GM12865 (cell line): ENCODE measurements around the gene KBTBD4.

Experiments
- DNase-seq: peaks from one replicate; pipeline ENCODE4 v3.0.0; 2010; ENCODE audit warnings: low read depth
- H3K4me3 ChIP-seq: 2 replicates; pipeline ENCODE4 v1.5.1; 2011; ENCODE audit warnings: mild to moderate bottlenecking, low read depth, low read length, control low read depth
- CTCF ChIP-seq: IDR thresholded peaks from 2 replicates; pipeline ENCODE4 v1.5.1; 2011; ENCODE audit warnings: low read length, control low read depth, low read depth, inconsistent platforms; ENCODE audit not compliant: insufficient read depth; ENCODE audit errors: missing control alignments

KBTBD4 gene

GRCh38 chr11:47571895-47572294 is 6.9 kb downstream of the KBTBD4 start:
- H3K4me3 ChIP-seq = no peak overlapping the region
- no peak for DNase-seq
- no peak for TF ChIP-seq CTCF

GRCh38 chr11:47571357-47571729 is 7.4 kb downstream of the KBTBD4 start:
- no peak for TF ChIP-seq CTCF

GRCh38 chr11:47570651-47571356 is 8.0 kb downstream of the KBTBD4 start:
- DNase-seq = no peak
- no peak overlapping the region for H3K4me3 ChIP-seq
- no peak for TF ChIP-seq CTCF

More at GRCh38 chr11:47571357-47571729, 7.4 kb downstream of the KBTBD4 start:
- no peak overlapping the region for H3K4me3 ChIP-seq
- DNase-seq = no peak

- no peak overlapping the region for H3K4me3 ChIP-seq
- no peak for TF ChIP-seq CTCF
- DNase-seq = no peak
These were observed 9.1 kb downstream of the KBTBD4 start for GRCh38 chr11:47569646-47570045.

GRCh38 chr11:47566149-47566698 is 12.5 kb downstream of the KBTBD4 start:
- peak; percentile 32 for DNase-seq
- TF ChIP-seq CTCF = no peak
- H3K4me3 ChIP-seq = peak overlapping the region; percentile 75

GRCh38 chr11:47565340-47566148 is 13.2 kb downstream of the KBTBD4 start, which contains the start of gene PTPMT1:
TSS of gene PTPMT1 (plus strand) at chr11:47565599. CDS start at chr11:47565623, 24 bp downstream.
- peak within 1 kb of the TSS; percentile 75 for H3K4me3 ChIP-seq
- no peak for TF ChIP-seq CTCF
- DNase-seq = peak; percentile 89
